Omental fat pad (tissue), 4 donors: ENCODE data around the gene FOXO6. TPM values are rescaled to one million over a fixed set of nuclear protein-coding genes. Genes with fewer than 3 reads are reported as not detected.

Source experiments
- ATAC-seq: fragments of 150-250 bp; one replicate; pipeline ENCODE4 v1.9.1; 2016; ENCODE audit warnings: mild to moderate bottlenecking, moderate library complexity; ENCODE audit not compliant: low FRiP score
- DNase-seq: peaks from one replicate; pipeline ENCODE4 v3.0.0-alpha.2; 2019; ENCODE audit warnings: low spot score
- total RNA-seq, 4 donors: library from RNA; depleted of rRNA; stranded (reverse); fragments of >200 nt; gene quantifications; one replicate each; pipeline ENCODE4 v1.1.0, GENCODE V29; 2016
- TF ChIP-seq, protein P1 (sequence below), 3 donors: fragments of 450-650 bp; IDR thresholded peaks; one replicate each; pipeline ENCODE4 v1.5.1; 2016 to 2017; ENCODE audit warnings: antibody characterized with exemption in 3 of 3, mild to moderate bottlenecking in 3 of 3, moderate library complexity in 2 of 3

FOXO6 gene
- total RNA-seq, 4 donors from 2014 or later = 0.12 to 0.93 (median 0.31) TPM; not detected in 1

DNA sequence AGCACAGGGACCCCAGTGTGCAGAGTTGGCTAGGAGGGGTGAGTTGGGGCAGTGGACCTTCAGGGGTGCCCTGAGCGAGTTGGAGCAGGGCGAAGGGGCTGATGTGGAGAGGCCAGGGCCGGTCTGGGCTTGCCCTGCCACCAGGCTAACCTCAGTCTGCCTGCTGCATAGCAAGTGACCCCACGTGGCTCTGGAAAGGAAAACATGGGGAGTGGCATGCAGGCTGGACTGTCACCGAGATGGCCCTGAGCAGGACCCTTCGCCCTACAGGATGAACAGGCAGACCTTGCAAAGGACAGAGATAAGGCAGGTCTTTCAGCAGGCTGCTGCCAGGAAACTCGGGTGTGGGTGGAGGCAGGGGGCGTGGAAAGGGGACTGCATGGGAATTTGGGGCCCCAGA, 51.5 kb downstream of the FOXO6 start:
- DNase-seq (no peak), ATAC-seq (no peak)
- TF ChIP-seq, protein P1, sequence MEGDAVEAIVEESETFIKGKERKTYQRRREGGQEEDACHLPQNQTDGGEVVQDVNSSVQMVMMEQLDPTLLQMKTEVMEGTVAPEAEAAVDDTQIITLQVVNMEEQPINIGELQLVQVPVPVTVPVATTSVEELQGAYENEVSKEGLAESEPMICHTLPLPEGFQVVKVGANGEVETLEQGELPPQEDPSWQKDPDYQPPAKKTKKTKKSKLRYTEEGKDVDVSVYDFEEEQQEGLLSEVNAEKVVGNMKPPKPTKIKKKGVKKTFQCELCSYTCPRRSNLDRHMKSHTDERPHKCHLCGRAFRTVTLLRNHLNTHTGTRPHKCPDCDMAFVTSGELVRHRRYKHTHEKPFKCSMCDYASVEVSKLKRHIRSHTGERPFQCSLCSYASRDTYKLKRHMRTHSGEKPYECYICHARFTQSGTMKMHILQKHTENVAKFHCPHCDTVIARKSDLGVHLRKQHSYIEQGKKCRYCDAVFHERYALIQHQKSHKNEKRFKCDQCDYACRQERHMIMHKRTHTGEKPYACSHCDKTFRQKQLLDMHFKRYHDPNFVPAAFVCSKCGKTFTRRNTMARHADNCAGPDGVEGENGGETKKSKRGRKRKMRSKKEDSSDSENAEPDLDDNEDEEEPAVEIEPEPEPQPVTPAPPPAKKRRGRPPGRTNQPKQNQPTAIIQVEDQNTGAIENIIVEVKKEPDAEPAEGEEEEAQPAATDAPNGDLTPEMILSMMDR (IDR thresholded peaks at IDR 0.05) = no peak

DNA sequence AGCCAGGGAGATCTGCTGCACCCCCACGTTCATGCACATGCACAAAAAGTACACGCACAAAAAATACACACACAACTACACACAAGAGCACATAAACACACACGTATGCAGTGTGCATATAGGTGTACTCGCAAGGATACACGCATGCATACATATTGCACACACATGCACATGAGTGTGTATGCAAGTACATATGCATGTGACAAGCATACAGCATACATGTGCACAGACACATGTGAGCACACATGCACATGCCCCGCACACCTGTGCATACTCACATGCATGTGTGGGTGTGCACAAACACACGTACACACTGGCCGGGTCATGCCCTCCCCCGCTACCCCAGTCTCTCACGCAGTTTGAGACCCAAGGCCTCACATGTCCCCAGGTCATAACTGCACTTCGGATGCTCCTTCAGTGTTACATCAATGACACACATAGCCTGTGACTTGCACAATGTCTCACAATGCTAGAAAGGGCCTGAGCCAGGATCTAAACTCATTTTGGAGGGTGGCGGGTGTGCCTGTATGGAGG, 52.6 kb downstream of the FOXO6 start:
- ATAC-seq = no peak
- TF ChIP-seq, protein P1 (IDR thresholded peaks at IDR 0.05) = no peak

DNA sequence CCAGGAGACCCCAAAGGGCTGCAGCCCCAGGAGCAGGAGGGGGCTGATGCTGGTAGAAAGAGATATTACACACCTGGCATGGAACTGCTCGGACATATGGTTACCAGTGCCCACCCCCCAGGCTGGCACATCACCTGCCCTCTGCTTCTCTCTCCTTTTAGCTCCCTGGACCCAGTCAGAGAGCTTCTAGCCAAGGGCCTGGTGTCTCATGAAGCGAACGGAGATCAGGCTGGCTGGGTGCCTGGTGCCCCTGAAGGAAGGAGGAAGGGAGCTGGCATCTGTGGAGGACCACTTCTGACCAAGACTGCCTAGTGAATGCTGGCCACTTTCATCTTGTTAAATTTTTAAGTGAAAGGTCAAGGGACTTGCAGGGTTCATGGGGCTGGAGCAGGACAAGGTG, 53.1 kb downstream of the FOXO6 start:
- ATAC-seq (no peak), DNase-seq (no peak)
- TF ChIP-seq, protein P1 (IDR thresholded peaks at IDR 0.05) = no peak

More for the DNA sequence above, 52.6 kb downstream of the FOXO6 start:
- no peak for DNase-seq

DNA sequence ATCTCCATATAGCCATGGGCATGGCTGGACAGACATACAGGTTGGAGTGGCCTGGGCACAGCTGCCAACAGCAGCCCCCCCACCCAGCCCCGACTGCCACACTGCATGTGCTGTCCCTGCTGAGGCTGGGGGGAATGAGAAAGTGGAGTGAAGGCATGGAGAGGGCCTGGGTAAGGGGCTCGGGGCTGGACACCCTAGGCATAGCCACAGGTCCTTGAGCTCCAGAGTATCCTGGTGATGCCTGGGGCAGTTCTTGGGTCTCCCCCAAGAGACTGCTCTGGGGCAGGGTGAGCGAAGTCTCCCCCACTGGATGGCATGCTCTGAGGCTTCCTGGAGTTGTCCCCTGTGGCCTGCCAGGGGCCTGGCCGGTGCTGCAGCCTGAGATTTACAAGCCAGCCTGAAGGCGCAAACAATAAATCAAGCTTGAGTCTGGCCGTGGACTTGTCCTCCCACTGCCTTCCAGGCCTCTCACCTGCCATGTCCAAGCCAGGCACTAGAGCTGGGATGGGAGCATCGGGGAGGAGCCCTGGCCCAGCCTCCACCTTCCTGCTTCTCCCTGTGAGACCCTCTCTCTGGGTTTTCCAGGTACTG, 53.6 kb downstream of the FOXO6 start:
- TF ChIP-seq, protein P1 (IDR thresholded peaks at IDR 0.05) = no peak
- no peak for DNase-seq
- ATAC-seq = no peak

DNA sequence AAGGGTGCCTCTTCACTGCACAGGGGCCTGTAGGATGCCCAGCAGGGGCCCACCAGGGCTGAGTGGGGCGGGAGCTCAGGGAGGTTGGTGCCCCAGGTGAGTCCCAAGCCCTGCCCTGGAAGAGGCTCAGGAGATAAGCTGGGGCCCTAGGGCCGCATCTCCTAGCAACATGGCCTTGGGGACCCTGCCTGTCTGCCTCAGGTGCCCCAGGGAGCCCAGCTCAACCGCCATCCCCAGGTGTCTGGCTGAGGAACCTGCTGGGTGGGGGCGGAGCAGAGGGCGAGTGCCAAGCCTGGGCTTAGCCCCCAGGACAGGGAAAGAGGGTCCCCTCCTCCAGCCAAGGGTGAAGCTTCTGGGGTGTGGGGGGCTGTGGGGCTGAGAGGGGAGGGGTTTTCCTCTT, 54.8 kb downstream of the FOXO6 start:
- TF ChIP-seq, protein P1 (IDR thresholded peaks at IDR 0.05) = no peak
- DNase-seq (no peak), ATAC-seq (no peak)

DNA sequence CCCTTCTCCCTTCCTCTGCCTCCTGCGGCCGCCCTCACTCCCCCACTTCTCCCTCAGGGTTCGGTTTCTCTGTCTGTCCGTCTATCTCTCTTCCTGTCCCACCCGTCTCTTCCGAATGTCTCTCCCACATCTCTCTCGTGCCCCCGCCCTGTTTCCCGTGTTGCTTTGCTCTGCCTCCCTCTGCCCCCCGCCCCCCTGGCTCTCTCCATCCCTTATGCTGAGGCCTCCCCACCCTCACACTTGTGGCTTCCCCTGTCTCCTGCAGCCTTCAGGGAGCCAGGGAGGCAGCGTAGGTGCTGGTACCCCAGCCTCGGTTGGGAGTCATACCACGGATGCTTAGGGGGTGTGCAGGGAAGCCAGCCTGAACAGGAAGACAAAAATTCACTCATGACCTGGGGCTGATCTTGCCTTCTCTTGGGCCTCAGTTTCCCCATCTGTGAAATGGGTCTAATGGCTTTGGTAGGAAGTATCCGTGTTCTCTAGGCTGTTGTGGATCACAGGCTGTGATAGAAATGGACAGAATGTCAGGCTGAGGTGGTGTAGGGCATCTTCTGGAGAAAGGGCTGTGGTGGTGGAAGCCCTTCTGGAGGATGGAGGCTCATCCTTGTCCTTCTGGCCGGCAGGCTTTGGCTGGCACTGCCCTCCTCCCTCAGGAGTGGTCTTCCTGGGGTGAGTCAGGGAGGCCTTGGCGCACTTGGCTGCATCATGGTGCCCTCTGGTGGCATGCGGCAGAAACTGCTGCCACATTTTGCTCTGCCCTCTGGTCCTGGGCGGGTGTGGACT, 55.5 kb downstream of the FOXO6 start:
- TF ChIP-seq, protein P1 (IDR thresholded peaks at IDR 0.05) = peak in 1 of 3 donors; percentile 45
- ATAC-seq (peak; percentile 69), DNase-seq (peak; percentile 38)
